Right hindlimb (tissue), 1 donor: ENCODE results near the gene C10orf90.
A peak's percentile ranks its signal among the peaks of the same experiment; 100 is the strongest.
"Not testable (repeated sequence)": the region's sequence is repeated elsewhere in the genome, so short reads cannot be mapped to it uniquely, and the experiment has no call there.

Experiments
- DNase-seq: peaks from one replicate; pipeline ENCODE4 v3.0.0-alpha.2; 2018

Gene C10orf90

DNA sequence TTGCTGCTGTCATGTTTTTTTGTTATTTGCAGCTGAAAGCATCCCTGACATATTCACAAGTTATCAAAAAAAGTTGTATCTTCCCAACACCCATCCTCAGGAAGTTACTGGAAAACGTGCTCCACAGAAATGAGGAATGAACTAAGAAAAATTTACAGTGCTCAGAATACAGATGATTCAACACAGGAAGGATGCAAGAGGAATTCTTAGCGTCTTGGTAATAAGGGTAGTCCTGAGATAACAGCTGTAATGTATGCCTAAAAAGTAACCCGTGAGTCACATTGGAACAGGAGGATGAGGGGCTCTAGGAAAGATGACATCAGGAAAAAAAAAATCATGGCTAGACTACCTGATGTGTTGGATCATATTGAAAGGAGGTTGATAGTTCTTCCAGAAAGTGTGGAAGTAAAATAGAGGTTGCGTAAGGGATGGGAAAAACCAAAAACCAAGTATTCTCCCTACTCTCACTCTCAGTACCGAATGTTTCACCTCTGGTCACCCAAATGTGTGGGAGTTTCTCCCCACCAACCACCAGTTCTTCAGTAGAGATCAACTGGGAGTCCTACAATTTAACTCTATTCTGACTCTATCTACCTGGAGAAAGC, 286.1 kb downstream of the C10orf90 start:
- no peak for DNase-seq

DNA sequence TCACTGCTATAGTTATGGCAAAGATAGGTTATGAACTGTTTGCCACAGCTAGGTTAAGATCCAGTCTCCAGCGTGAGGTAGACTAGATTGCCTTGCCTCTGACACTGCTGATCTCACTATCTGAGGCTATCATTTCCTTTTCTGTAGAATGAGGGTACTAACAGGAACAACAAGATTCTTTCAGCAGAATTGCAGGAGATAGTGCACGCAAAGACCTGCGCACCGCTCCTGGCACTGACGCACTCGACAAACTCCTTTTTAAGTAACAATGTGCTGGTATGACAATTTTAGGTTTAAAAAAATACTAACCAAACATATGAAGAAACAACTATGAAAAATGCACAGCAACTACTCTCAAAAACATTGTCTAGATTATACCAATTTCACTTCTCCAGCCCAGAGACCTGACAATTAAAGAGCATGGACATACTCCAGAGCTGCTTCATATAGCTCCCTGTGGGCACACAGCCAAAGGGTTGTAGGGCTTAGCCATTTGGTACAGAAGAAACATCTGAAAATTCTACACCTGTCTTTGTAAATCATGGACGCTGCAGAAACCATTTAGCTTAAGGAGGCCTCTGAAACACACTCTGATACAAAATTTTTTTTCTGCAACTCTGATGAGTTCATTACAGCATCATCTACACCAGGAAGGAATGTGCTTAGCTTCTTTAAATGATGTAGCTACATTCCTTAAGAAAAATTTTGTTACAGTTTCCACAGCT, 290.0 kb downstream of the C10orf90 start:
- peak; percentile 63 for DNase-seq

DNA sequence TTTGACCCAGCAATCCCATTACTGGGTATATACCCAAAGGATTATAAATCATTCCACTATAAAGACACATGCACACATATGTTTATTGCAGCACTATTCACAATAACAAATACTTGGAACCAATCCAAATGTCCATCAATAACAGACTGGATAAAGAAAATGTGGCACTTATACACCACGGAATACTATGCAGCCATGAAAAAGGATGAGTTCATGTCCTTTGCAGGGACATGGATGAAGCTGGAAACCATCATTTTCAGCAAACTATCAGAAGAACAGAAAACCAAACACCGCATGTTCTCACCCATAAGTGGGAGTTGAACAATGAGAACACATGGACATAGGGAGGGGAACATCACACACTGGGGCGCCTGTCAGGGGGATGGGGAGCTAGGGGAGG, 291.3 kb downstream of the C10orf90 start:
- DNase-seq: not testable (repeated sequence)

DNA sequence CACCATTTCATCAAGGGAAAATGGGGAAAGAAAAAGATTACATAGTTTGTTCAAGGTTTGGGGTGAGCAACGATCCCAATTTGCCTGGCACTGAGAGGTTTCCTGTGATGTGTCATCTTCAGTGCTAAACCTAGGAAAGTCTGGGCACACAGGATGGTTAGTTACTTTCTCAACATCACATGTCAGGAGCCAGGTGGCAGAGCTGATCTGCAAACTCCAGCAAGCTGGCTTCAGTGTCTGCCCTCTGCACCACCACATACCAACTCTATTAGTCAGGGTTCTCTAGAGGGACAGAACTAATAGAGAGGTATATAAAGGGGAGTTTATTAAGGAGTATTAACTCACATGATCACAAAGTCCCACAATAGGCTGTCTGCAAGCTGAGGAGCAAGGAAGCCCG, 293.5 kb downstream of the C10orf90 start:
- DNase-seq: no peak

DNA sequence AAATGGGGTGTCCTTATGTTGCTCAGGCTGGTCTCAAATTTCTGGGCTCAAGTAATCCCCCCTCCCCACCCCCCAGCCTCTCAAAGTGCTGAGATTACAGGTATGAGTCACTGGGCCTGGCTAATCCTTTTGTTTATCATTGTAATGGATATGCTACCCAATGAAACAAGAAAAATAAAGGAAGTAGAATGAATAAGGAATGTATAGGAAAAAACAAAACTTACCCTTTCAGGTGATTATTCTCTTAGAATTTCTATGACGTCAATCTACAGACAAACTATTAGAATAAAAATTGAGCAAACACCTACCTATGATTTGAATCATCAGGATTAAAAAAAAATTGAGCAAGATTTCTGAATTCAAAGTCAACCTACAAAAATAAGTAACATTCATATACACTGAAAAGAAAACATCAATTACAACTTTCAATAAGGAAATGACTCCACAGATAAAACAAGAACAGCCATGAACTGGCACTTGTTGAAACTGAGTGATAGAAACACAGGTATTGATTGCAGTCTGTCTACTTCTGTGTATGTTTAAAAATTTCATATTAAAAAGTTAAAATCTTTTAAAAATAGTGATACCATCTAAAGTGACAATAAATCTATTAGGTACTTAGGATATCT, 294.5 kb downstream of the C10orf90 start:
- no peak for DNase-seq

DNA sequence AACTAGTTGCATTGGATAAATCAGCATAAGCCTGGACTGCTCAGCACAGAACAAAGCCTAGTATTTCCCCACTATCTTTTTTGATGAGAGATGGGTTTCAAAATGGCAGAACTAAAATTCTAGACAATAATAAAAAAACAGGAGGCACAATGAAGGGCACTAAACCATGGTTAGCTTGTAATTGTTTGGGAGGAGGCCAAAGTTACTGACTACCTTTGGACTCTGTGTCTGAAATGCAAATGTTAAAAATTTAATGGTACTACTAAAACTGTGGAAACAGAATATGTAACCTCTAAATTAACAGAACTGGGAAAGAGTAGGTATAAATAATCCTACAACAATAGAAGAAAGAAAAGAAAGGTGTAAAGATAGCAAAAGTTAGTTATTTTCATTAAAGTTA, 295.2 kb downstream of the C10orf90 start:
- DNase-seq: no peak
